ENCODE measurements around the gene OSCP1.
A peak's percentile ranks its signal among the peaks of the same experiment; 100 is the strongest.

Gene OSCP1

GRCh38 chr1:36443297-36443696 is 7.0 kb downstream of the OSCP1 start:
- no peak for DNase-seq

DNA sequence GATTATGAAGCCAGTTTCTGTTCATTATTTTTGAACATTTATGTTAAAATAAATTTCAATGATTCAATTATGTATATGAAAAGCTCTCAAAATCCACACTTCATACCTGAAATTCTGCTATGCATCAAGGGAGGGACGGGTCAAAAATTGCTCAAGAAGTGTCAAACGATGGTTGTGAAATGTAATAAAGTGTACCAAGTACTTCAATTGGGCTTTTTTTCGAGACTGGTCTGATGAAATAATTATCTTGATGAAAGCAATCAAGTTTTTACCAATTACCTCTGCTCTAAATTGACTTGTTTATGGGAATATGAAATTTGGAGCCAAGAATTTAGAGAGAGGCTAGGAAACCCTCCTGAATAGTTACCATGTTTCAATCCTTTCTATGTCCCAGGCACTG is 7.9 kb downstream of the OSCP1 start:
- DNase-seq: no peak

GRCh38 chr1:36440646-36441045 is 9.6 kb downstream of the OSCP1 start:
- no peak for DNase-seq

DNA sequence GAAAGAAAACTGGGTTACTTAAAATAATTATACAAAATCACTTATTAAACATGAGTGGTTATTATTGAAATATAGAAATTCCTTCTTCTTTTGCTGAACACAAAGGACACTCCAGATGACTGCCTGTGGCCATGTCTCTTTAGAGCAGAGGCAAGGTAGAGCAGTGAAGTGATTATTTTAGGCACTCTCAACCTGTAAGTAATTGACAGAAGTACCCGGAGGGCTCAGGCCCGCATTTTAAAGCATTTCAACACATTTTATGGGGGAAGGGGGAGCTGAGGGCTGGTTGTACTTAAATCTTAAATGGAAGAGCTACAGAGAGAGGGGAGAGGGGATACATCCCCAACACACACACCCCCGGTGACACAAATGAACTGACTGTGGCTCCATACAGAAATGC is 10.2 kb downstream of the OSCP1 start:
- DNase-seq: no peak

- DNase-seq: no peak
Measured at GRCh38 chr1:36438715-36439114, 11.5 kb downstream of the OSCP1 start.

DNA sequence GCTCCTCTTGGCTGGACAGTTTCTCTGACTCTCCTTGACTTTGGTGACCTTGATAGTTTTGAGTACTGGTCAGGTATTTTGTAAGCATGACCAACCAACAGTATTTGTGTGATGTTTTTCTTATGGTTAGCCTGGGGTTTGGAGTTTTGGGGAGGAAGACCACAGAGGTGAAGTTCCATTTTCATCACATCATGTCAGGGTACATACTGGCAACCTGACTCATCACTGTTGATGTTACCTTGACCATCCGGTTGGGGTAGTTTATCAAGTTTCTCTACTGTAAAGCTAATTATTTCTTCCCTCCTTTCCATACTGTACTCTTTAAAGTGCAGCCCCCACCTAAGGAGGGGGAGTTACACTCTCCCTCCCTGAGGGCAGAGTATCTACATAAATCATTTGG is 13.4 kb downstream of the OSCP1 start:
- DNase-seq: no peak

GRCh38 chr1:36433102-36433501 is 17.1 kb downstream of the OSCP1 start:
- no peak for DNase-seq

GRCh38 chr1:36432616-36433015 is 17.6 kb downstream of the OSCP1 start:
- DNase-seq: no peak

- no peak for DNase-seq
Measured at GRCh38 chr1:36425791-36426190, 24.5 kb downstream of the OSCP1 start.

GRCh38 chr1:36421649-36422048 is 28.6 kb downstream of the OSCP1 start:
- DNase-seq: no peak

DNA sequence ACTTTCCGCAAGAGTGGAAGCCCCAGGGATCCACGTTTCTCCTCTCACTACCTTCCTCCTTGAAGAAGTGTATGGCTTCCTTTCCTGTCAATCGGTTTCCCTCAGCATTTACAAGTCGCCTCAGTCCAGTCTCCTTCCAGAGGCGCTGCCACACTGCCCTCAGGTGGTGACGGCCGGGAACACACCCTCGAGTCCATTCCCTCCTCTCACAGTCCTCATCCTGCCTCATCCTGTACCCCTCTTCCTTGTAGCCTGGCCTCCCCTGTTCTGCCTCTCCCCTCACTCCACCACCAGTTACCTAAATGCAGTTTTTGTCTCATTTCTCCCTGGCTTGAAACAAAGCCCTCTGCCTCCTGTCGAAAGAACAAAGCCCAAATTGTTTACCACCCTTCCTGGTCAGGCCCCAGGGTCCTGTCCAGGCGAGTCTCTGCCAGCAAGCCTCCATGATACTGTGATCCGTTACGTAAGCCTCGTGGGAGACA is 29.4 kb downstream of the OSCP1 start:
- peak; percentile 74 for DNase-seq

DNA sequence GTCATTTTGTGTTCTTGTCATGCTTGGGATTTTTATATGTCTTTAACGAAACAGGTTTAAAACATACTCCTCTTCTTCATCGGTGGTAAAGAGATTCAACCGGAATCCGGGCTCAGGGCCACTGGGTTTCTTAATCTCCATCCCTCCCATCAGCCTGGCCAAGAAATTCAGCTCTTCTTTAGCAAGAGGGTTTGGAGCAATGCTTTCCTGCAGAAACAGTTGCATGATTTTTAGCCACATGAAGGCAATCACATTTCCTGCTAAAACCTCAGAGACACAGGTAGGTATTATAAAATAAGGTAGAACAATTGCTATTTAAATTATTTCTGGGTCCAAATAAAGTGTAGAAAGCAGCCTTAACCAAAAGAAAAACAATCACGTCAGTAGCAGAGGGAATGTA is 29.8 kb downstream of the OSCP1 start:
- DNase-seq: no peak

- no peak for DNase-seq
Measured at GRCh38 chr1:36419569-36419968, 30.7 kb downstream of the OSCP1 start.

DNA sequence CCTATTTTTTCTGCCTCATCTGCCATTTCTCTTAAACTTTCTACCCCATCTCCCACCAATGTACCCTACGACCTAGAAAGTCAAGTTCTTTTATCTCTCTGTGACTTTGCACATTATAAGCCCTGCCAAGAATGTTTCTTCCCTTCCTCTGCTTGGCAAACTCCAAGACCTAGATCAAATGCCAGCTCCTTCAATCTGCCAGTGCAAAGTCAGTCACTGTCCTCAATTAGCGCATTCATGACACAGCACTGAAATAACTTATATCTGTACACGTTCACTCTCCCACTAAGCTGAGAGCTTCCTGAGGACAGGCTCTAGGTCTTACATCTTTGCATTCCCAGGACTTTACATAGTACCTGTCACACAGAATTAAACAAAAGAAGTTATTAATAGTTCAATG is 31.1 kb downstream of the OSCP1 start:
- DNase-seq: no peak

DNA sequence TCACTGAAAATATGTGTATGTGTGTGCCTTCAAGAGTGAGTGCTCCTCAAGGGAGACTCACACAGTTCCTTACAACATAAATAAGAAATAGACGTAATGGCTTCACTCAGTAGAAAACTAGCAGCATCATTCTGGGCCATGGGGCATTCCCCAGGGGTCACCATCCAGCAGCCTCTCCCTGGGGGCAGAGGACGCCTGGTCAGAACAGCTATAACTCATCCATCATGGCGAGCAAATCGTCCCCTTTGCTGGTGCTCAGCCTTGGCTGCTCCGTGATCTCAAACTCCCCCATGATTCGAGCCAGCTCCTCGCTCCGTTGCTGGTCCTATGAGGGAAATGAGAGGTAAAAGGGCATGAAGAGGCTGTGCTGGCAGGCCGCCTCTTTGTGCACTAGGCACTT is 32.3 kb downstream of the OSCP1 start:
- no peak for DNase-seq

DNA sequence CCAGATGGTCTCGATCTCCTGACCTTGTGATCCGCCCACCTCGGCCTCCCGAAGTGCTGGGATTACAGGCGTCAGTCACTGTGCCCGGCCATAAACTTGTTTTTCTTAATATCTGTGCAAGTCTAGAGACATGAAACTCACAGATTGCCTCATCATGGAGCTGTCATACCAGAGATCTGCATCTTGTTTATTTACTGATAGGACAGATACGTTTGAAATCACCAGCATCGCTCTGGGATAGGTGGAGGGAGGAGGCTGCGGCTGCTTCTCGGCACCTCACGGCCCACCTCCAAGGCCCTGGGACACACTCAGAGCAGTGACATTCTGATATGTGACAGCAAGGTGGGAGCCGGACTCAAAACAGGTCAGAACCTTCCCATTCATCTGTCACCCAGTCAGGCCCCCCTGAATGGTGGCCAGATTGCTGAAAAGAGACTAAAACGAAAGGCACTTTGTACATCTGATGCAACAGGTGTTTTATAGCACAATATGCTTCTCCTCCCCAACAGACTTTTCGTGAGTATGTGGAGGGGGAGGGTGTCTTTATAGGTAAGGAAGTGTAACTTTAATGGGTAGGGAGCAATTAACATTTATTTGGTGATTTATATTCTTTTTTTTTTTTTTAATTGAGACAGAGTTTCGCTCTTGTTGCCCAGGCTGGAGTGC is 34.5 kb downstream of the OSCP1 start:
- no peak for DNase-seq

- no peak for DNase-seq
Measured at GRCh38 chr1:36414384-36414783, 35.9 kb downstream of the OSCP1 start.

DNA sequence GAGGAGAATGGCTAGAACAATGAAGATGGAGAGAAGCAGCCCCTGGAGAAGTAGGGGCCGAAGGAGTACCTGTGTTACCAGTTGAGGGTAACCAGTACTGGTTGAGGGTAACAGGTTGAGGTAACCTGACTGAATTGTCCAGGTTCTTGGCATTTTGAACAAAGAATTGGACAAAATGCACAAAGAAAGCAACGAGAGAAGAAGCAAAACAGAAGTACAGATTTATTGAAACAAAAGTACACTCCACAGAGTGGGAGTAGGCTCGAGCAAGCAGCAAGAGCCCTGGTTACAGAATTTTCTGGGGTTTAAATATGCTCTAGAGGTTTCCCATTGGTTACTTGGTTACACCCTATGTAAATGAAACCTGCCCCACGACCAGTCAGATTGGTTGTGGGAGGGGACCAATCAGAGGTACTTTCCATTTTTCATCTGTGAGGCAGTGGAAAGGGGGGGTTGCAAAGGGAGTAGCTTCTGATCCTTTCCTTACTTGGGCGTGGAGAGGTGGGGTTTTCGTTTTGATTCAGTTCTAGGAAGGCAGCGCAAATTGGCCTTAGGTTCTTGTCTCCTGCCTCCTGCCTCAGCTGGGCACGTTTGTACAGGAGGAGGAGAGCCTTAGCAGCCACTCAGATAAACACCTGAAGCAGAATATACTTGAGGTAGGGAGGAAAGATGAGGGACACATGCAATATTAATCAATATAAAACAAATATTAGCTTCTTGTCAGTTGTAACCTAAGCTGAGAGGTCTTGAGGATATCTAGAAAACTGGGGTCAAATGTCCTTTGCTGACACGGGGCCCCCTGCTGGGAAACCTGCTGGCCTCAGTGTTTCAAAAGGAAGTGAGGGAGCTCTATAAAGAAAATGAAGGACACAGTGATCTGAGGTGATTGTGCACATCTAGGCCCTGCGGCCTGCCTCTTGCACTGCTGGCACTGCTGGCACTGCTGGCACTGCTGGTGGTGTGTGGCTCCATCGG is 38.3 kb downstream of the OSCP1 start:
- DNase-seq: peak; percentile 46

DNA sequence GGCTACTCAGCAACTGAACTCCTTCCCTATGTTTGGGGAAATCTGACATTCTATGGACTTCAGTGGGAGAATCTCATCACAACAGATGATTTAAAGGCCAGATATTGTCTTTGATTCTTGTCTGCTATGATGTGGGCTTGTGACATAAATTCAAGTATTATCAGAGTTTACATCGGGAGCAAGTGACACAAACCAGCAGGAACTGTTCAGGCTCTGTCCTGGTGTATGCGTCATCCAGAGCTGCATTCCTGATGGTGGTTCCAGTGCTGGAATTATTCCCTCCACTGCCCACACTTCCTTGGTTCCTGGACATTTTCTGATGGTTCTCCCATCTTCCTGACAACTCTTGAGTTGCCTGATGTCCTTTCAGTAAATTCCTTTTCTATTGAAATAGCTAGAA is 41.8 kb downstream of the OSCP1 start:
- DNase-seq: no peak

DNA sequence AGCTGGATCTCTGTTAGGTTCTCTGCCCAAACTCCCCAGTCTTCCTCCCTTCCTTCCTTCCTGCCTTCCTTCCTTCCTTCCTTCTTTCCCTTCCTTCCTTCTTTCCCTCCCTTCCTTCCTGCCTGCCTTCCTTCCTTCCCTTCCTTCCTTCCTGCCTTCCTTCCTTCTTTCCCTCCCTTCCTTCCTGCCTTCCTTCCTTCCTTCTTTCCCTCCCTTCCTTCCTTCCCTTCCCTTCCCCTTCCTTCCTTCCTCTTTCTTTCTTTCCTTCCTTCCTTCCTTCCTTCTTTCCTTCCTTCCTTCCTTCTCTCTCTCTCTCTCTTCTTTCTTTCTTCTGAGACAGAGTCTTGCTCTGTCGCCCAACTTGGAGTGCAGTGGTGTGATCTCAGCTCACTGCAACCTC is 43.8 kb downstream of the OSCP1 start:
- DNase-seq: no peak

GRCh38 chr1:36402504-36402890 is 47.8 kb downstream of the OSCP1 start:
- no peak for DNase-seq

DNA sequence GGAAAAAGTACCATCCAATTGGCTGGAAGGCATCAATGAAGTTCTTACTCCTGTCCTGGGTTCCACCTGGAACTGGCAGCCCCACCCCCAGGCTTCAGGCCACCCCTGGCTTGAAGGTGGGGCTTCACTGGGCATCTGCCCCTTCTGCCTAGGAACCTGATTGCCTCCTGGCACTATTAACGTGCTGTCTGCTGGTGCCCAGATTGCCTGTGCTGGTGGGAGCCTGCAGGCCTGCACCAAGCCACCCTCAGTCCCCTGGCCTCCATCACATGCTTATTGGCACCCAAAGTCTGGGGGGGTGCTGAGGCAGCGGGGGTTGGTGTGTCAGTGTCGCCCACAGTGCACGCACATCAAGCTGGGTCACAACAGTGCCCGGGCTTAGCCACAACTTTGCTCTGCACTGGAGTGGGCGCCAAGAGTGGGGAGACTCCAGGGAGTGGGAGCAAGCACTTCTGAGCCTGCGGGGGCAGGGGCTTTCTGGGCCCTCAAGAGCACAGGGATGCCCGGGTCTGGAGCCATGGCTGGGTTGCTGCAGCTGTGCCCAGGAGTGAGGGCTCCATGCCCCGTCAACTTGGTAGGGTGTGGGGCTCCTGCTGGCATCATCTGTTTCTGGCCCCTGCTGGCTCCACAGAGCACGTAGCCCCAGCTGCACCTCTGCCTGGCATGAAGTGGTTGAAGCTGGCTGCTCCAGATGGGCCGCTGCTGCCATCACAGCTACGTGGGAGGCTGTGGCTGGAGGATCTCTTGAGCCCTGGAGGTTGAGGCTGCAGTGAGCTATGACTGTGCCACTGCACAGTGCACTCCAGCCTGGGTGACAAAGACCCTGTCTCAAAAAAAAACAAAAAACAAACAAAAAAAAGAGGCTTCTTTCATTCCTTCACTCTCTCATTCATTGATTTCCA is 48.4 kb downstream of the OSCP1 start:
- no peak for DNase-seq

All from GDM1 (cell line).